HG03175 (cell line): ENCODE data around the gene MYO18B.

Experiments used
- ATAC-seq: cut with Tn5 transposase; IDR thresholded peaks from one replicate; pipeline ENCODE4 v1.9.1; 2021; ENCODE audit warnings: mild to moderate bottlenecking, moderate library complexity; ENCODE audit not compliant: unreplicated experiment

Gene MYO18B

DNA sequence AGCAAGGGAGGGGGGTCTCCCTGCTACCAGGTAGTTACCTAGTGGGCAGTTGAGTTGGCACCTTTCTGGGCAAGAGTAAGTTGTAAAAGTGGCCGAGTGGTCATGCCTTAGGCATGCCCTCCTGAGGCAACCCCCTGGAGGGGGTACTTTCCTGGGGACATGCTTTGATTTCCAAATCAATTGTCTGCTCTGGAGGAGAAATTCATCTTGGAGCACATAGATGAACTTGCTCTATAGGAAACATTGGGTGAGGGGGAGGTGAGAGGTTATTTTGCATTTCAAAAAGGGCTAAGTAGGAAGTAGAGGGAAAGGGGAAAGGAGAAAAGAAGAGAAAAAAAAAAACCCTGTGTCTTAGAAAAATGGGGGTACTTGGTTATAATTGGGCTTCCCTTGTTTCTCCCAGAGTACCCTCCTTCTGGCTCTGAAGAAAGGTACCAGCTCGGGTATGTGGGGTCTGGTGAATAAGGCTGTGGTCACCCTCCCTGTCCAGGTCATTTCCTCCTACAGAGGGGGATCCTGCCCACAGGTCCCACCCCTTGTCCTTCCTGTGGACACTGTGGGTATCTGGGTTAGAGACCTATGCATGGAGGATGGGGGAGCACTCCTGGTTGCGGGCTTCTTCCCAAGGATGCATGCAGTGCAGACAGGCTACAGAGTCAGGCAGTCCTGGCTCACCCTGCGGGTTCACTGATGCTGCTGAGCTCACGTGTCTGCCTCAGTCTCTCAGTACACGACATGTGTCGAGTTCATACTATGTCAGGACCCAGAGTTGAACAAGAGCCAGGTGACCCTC lies 193.5 kb downstream of the MYO18B start:
- no peak for ATAC-seq

DNA sequence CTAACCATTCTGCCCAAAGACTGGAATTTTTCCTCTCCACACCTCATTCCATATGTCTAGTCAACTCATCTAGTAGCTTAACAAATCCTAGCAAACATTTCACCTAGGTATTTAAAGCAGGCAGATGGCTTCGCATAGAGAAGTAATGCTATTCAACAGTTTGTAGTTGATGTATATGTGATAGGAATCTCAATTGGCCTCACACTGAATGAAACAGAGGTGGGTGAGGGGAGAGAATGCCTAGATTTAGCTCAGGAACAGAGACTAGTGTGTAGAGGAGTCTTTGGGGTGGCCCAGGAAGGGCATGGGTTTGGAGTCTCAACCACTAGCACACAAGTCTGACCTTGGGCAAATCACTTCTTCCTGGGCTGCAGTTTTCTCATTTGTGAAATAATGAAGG lies 196.2 kb downstream of the MYO18B start:
- no peak for ATAC-seq

DNA sequence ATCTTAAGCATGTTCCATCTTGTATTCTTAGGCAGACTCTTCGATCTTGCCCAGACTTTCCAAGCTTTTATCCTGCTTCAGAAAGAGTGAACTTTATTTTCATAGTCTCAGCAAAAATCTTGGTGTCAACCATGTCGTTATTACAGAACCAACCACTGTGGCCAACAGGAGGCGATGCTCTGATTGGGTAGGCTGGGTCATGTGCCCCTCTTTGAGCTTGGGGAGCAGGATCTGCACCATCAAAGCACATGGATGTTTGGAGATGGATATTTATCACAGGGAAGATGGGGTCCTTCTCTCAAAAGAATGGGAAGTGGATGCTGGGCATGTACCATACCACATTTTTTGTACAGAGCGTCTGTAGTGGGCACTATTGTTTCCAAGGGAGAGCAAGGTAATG lies 197.4 kb downstream of the MYO18B start:
- no peak for ATAC-seq

DNA sequence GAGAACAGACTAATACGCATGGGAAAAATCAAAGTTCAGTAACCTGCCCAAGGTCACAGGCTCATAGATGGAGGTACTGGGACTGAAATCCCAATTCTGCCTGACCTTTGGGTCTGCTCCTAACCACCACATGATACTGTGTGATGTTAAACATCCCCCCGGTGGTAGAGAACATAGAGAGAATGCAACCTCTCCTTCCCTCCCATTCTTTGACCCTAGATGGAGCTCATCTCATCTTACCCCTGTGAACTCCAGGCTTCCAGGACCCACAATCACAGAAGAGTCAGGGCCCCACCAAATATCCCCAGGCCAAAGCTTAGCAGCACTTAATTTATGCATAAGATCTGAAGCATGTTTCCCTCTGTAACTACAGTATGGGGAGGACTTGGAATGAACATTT lies 198.5 kb downstream of the MYO18B start:
- ATAC-seq = no peak

DNA sequence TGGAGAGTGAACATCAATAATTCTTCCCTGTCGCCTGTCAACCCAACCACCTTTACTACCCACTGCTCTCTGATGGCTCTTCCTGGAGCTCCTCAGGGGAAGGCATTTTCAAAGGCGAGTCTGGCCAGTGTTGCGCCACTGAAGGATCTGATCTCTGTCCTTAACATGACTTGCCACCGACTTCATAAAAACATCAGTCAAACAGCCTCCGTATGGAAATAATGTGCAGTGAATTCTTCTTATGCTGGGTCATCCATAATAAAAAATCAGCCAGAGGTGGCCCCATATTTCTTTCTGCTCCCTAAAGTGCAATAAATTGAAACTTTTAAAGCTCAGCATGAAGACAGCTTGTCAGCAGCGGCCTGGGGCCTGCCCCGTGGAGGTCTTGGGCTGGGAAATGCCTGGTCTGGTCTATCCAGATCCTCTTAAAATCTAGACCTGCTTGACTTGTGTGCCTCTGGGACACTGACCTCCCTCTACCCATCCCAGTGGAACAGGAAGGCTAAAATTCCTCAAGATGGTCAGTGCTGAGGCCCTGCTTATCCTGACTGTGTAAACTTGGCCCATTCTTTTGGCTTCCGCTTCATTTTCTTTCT lies 199.5 kb downstream of the MYO18B start:
- ATAC-seq = no peak

DNA sequence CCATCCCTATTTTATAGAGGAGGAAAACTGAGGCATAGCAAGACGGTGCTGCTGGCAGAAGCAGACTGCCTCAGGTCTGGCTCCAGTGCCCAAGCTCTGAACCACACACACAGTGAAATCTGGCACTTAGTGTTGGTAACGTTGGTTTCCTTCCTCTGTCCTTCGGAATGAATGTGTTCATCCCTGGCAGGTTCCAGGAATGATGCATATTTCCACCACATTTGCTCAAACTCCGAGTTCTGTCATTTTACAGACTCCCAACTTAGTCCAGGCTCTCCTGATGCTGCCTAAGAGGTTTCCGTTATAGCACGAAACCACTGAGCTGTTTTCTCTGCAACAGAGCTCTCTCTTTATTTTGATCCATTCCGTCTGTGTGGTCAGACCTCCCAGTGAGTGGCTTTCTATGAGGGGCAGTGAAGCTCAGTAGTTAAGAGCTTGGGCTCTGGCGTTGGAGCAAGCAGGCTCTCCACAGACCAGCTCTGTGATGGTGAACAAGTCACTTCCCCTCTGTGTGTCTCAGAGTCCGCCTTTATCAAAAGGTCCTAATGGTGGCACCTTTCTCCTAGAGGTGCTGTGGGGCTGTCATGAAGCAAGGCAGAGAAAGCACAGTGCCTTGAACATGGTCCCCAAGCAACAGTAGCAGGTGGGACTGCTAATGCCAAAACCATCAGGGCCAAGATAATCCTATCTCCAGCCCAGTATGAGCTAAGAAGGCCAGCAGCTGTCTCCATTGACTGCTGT lies 200.3 kb downstream of the MYO18B start:
- no peak for ATAC-seq

DNA sequence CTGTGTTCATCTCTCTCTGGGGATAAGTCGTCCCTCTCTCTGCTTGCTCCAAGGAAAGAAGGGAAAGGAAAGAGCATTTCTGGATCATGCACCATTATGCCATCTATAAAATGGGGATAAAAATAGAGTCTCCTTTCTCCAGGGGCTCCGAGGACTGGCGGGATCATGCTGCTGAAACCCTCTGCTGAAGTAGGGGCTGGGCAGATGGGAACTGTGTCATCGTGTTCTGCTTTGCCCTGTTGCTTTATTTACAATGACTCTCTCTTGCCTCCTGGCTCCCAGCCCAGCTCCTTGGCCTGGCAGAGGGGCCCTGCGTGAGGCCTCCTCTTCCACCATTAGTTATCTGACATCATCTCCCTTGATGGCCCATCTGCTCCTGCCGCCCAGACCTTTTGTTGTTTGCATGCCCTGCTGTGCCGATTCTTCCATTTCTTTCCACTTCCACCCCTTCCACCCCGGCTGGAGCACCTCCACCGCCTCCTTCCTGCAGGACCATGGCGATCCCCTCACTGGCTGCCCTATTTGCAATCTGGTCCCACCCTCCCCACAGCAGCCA lies 200.9 kb downstream of the MYO18B start:
- ATAC-seq = no peak

DNA sequence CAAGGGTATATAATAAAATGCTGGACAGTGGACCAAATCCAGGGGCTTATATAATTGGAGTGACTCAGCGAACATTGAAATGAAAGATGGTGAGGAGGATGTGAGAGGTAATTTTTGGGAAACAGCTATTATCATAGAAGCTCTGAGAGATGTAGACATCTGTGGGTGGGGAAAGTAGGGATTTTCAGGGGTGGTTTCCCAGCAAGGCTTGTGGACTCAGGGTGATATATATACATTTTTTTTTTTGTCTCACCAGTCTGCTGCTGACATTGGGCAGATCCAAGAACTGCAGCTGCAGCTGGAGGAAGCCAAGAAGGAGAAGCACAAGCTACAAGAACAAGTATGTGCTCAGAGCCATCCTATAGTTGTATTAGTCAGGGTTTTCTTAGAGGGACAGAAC lies 208.1 kb downstream of the MYO18B start:
- ATAC-seq = no peak

DNA sequence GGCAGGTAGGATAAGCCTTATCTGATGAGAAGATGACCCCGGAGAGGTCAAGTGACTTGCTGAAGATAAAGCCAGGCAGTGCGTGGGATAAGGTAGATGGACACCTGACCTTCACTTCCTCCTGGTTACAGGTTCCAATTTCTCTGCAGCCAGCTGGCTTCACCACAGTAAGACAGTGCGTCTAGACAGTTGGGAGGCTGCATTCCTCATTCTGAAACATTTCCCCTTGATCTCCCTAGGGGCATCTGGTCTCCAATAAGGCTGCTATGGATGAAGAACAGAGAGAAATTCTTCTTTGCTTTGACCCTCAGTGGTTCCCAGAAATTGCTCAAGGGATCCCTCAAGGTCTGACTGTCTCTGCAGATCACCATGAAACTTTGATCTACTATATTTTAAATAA lies 211.3 kb downstream of the MYO18B start:
- ATAC-seq = no peak

DNA sequence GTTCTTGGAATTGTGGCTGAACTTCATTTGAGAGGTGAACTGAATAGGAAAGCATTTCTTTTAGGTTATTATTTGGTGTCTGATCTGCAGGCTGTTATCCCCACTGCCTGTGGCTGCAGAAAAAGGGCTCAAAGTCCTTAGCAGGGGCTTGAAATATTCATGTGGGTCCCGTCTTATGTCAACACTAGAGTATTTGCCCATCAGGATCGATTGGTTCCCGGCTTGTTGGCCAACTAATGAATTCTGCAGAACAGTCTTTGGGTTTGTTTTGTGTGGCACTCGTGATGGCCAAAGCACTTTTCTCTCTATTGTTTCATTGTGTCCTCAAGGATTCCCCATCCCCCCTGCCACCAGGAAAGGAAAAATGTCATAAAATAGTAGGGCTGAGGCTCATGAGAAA lies 211.9 kb downstream of the MYO18B start:
- no peak for ATAC-seq

DNA sequence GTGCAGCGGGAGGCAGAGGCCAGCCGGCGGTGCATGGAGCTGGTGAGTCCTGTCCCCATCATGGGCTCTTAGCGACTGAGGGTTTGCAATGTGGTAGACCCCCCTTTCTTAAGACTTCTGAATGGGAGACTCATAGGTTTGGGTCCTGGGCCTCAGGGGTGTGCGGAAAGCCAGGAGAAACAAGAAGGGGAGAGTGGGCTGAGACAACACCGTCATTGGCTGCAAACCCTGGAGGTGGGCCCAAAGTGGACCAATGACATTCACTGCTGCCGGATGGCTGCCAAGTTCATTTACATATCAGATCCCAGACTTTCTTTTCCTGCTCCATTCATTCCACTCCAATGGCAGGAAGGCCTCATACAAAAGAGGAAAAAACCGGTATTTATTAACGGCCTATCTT lies 213.3 kb downstream of the MYO18B start:
- no peak for ATAC-seq

DNA sequence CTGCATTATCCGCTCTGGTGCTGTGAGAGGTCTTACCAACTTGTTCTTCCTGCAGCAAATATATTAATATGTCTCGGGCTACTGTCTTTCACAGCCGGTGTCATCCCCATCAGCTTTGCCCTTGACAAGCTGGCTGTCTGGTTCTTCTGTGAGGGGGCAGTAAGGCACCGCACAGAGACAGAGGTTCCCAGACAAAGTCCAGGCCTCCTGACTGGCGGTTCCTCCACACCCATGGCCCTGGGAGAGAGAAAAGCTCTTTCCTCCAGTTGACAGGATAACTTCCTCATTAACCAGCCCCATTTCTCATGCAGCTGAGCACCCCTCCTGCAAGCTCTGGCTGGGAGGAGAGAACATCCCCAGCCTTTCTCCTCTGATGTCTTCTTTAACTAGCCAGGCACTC lies 214.8 kb downstream of the MYO18B start:
- ATAC-seq = no peak

DNA sequence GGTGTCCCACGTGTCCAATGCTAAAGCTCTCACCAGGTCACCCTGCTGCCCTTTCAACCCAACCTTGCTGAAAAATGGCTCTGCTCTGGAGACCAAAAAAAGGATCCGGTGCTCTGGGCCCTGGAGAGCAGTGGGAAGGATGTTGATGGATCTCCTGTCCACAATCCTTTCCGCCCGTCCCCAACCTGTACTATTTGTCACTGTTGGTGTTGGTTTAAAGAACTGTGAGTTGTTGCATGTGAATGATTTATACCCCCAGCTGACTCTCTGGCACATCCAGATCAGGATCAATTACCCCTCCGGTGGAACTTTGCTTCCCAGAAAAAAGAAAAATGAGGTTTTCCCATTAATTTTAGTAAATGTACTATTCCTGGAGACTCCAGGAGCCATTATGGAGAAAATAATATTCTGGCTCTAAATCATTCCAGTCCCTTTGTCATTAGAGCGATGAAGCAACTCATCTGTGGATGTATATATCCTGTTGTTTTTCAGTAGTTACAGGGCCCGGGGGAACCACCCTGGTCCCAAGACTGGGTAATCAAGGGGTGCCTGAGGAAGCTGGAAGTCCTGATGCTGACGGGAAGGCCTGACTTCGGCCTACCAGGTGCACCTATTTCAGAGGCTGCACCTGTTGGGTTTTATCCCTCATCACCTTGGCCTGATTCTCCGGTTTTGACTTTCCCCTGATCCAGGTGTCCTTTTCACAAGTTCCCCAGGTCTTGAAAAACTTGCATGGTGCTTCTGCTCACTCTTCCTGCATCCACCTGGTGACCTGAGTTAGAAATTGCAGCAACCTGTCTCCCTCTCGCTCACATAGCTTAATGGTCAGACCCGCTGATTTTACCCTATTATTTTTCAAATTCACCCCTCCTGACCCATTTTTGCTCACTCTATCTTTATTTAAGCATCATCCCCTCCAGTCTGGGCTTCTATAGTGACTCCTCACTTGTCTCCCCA lies 218.1 kb downstream of the MYO18B start:
- ATAC-seq = no peak

DNA sequence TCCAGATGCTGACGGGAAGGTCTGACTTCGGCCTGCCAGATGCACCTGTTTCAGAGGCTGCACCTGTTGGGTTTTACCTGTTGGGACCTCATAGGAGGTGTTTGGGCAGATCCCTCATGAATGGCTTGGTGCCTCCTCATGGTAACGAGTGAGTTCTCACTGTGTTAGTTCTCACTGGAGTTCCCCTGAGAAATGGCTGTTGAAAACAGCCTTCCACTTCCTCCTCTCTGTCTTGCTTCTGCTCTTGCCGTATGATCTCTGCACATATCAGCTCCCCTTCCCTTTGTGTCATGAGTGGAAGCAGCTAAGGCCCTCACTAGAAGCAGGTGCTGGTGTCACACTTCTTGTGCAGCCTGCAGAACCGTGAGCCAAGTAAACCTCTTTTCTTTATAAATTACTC lies 219.7 kb downstream of the MYO18B start:
- ATAC-seq = no peak

DNA sequence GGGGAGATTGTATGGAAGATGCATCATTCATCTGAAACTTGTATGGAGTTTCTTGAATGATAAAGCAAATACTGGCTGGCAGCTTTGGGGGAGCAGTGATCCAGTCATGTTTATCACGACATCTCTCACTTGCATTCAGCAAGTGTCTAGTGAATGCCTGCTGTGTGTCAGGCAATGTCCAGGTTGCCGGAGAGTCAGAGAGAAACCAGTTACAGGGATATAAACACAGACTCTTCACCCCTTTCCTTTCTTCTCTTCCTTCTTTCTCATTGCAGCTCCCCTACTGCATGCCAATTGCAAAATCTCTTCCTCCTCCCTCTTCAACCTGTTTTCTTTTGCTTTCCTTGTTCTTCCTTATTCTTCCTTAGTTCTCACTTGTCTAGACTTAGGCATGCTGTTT lies 220.7 kb downstream of the MYO18B start:
- ATAC-seq = no peak

DNA sequence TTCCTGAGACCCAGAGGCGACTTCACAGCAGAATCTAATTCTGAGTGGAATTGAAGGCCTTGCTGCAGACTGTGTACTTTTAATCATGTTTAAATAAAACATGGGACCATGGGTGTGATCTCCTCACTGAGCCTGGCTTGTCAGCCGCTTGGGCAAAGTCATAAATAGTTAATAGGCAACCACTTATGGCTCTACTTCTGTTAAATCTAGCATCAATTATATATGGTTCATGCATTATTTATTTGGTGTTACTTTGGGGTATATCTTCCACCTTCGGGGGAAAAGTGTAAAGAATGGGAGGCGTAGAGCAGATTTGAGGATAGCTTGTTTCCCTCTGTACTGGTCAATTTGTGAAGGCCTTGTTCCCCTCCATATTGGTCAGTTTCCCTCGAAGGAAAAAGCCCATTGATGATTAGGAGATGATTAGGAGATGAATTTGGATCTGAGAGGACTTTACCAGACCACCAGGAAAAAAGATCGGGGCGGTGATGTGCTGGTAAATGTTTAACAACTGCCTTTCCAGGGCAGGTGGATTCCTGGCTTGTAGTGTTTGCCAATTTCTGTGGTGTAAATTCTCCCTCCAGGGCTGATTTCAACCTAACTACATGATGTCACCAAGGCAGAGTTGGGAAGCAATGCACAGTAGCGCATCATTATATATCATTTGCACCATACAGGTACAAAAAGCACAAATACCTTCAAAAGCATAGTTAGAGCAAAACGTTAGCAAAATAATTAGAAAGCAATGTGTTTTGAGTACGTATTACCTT lies 223.2 kb downstream of the MYO18B start:
- no peak for ATAC-seq

DNA sequence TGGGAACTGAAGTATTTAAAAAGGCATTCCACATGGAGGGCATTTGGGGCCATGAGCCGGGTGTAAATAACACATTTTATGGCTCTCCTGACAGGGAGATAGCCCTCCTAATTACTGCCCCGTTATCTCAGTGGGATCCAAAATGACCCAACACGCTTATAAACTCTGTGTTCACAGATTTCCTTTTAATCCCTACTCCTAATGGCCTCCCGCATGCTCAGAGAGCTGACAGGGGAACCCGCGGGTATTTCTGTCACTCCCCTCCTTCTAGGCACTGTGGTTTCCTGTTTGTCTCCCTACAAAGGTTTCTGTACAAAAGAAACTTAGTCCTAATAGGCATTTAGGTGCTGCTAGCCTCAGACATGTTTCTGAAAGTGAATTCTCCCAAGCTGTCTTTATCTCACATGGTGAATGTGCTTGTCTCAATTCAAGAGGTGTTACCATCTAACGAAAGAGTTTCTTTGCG lies 224.5 kb downstream of the MYO18B start:
- ATAC-seq = no peak

DNA sequence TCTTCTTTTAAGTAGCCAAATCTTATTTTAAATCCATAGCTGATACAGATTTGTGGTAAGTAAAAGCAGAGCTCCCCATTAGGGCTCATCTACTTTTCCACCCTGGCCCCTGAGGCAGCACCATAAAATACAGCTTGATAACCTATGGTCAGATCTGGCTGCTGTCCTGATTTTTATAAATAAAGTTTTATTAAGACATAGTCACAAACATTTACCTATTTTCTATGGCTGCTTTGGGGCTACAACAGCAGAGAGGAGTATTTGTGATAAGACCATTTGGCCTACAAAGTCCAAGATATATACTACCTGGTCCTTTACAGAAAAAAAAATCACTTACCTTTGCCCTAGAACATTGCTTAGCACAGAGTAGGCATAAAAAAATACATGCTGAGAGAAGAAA lies 227.3 kb downstream of the MYO18B start:
- no peak for ATAC-seq

DNA sequence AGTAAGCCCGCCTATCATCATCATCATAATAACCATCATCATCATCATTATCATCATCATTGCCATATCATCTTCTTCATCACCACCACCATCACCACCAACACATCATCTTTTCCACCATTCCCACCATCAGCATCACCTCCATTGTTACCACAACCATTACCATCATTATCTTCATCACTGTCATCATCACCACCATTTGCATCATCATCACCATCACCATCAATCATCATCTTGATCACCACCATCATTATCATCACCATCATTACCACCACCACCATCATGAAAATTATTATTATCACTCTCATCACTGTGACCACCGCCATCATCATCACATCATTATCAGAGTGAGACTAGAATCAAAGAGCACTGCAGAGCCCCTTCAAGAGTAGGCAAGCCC lies 227.9 kb downstream of the MYO18B start:
- no peak for ATAC-seq

DNA sequence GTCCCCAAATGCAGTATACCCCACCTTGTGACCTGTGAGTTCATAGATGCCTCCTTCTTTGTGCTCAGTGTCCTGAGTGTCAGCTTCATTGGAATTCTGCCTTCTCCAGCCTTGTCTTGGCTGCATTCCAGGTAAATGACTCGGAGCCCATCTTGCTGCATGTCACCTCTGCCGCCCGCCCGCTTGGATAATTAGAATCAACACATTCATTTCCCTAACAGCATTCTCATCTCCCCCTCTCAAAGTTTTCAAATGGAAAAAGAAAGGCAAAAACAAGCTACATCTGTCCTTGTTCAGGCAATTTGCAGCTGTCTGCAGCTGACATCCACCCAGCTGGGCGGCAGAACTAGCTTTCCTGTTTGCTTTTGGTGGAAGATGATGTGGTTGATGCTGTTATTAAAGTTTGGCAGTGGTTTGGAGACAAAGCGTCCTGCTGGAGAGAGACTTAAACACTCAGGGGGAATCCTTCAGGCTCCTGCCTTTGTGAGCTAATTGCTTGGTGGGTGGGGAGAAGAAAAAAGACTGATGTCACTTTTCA lies 228.5 kb downstream of the MYO18B start:
- ATAC-seq = no peak
